WTC11 (cell line): ENCODE data around the gene RPL18A. TPM values are rescaled to one million over a fixed set of nuclear protein-coding genes. Genes with fewer than 3 reads are reported as not detected.

Experiments
- ATF1 ChIP-seq: sonication (generic); formaldehyde crosslinking; IDR thresholded peaks from 2 replicates; pipeline ENCODE4 v1.8.1; 2023; ENCODE audit warnings: mild to moderate bottlenecking, moderate library complexity, missing genetic modification reagents
- ATF2 ChIP-seq: sonication (generic); formaldehyde crosslinking; IDR thresholded peaks from 2 replicates; pipeline ENCODE4 v1.8.1; 2022; ENCODE audit warnings: low read depth, missing genetic modification reagents, borderline replicate concordance
- ATF3 ChIP-seq: sonication (generic); formaldehyde crosslinking; conservative IDR thresholded peaks from 2 replicates; pipeline ENCODE4 v1.8.1; 2022; ENCODE audit warnings: mild to moderate bottlenecking, missing genetic modification reagents
- CREM ChIP-seq: sonication (generic); formaldehyde crosslinking; IDR thresholded peaks from 2 replicates; pipeline ENCODE4 v1.8.1; 2022; ENCODE audit warnings: mild to moderate bottlenecking, missing genetic modification reagents, moderate library complexity
- CTCF ChIP-seq: fragments of 200-600 bp; IDR thresholded peaks from 2 replicates; pipeline ENCODE4 v1.8.0; 2022; ENCODE audit warnings: antibody characterized with exemption
- E2F1 ChIP-seq: sonication (generic); formaldehyde crosslinking; IDR thresholded peaks from 2 replicates; pipeline ENCODE4 v1.8.0; 2022; ENCODE audit warnings: mild to moderate bottlenecking, missing genetic modification reagents
- GRHL2 ChIP-seq: fragments of 250-450 bp; sonication (Bioruptor Pico); IDR thresholded peaks from 2 replicates; pipeline ENCODE4 v1.8.0; 2022; ENCODE audit warnings: mild to moderate bottlenecking, moderate library complexity; ENCODE audit not compliant: insufficient replicate concordance, severe bottlenecking
- GTF2I ChIP-seq: fragments of 250-450 bp; sonication (Bioruptor Pico); conservative IDR thresholded peaks from 2 replicates; pipeline ENCODE4 v1.4.0; 2021; ENCODE audit warnings: mild to moderate bottlenecking
- HMGA2 ChIP-seq: fragments of 250-450 bp; sonication (Bioruptor Pico); IDR thresholded peaks from 2 replicates; pipeline ENCODE4 v1.4.0; 2021; ENCODE audit warnings: mild to moderate bottlenecking, moderate library complexity
- IRF2 ChIP-seq: sonication (generic); formaldehyde crosslinking; IDR thresholded peaks from 2 replicates; pipeline ENCODE4 v1.8.0; 2022; ENCODE audit warnings: low read depth, missing genetic modification reagents, borderline replicate concordance
- JUN ChIP-seq: sonication (generic); formaldehyde crosslinking; IDR thresholded peaks from 2 replicates; pipeline ENCODE4 v1.8.0; 2023; ENCODE audit warnings: mild to moderate bottlenecking, missing genetic modification reagents
- MLX ChIP-seq: sonication (generic); formaldehyde crosslinking; IDR thresholded peaks from 2 replicates; pipeline ENCODE4 v1.8.1; 2023; ENCODE audit warnings: mild to moderate bottlenecking, missing genetic modification reagents, moderate library complexity
- NFYB ChIP-seq: sonication (generic); formaldehyde crosslinking; conservative IDR thresholded peaks from 2 replicates; pipeline ENCODE4 v1.8.0; 2022; ENCODE audit warnings: low read depth, missing genetic modification reagents
- NR2C2 ChIP-seq: sonication (generic); formaldehyde crosslinking; IDR thresholded peaks from 2 replicates; pipeline ENCODE4 v1.8.0; 2022; ENCODE audit warnings: mild to moderate bottlenecking, missing genetic modification reagents
- PRRX2 ChIP-seq: fragments of 250-450 bp; sonication (Bioruptor Pico); IDR thresholded peaks from 2 replicates; pipeline ENCODE4 v1.8.0; 2021; ENCODE audit warnings: mild to moderate bottlenecking
- RELA ChIP-seq: sonication (generic); formaldehyde crosslinking; IDR thresholded peaks from 2 replicates; pipeline ENCODE4 v1.8.1; 2022; ENCODE audit warnings: missing genetic modification reagents, mild to moderate bottlenecking, borderline replicate concordance
- SMAD4 ChIP-seq: sonication (generic); formaldehyde crosslinking; IDR thresholded peaks from 2 replicates; pipeline ENCODE4 v1.8.0; 2022; ENCODE audit warnings: mild to moderate bottlenecking, missing genetic modification reagents
- TEAD1 ChIP-seq: sonication (generic); formaldehyde crosslinking; IDR thresholded peaks from 2 replicates; pipeline ENCODE4 v1.8.0; 2022; ENCODE audit warnings: mild to moderate bottlenecking, missing genetic modification reagents
- USF2 ChIP-seq: sonication (generic); formaldehyde crosslinking; IDR thresholded peaks from 2 replicates; pipeline ENCODE4 v1.8.1; 2023; ENCODE audit warnings: mild to moderate bottlenecking, missing genetic modification reagents, moderate library complexity
- ZBTB43 ChIP-seq: sonication (generic); formaldehyde crosslinking; IDR thresholded peaks from 2 replicates; pipeline ENCODE4 v1.8.1; 2023; ENCODE audit warnings: mild to moderate bottlenecking, missing genetic modification reagents
- ZNF138 ChIP-seq: sonication (generic); formaldehyde crosslinking; conservative IDR thresholded peaks from 2 replicates; pipeline ENCODE4 v1.8.1; 2022; ENCODE audit warnings: mild to moderate bottlenecking, moderate library complexity, missing genetic modification reagents
- ZNF219 ChIP-seq: sonication (generic); formaldehyde crosslinking; IDR thresholded peaks from 2 replicates; pipeline ENCODE4 v1.8.0; 2023; ENCODE audit warnings: missing genetic modification reagents, mild to moderate bottlenecking, borderline replicate concordance
- ZNF396 ChIP-seq: fragments of 250-450 bp; sonication (Bioruptor Pico); IDR thresholded peaks from 2 replicates; pipeline ENCODE4 v1.8.0; 2021; ENCODE audit warnings: mild to moderate bottlenecking, moderate library complexity, borderline replicate concordance
- ZNF423 ChIP-seq: fragments of 250-450 bp; sonication (Bioruptor Pico); IDR thresholded peaks from 2 replicates; pipeline ENCODE4 v2.1.2; 2022; ENCODE audit warnings: mild to moderate bottlenecking, moderate library complexity
- ZNF532 ChIP-seq: fragments of 250-450 bp; sonication (Bioruptor Pico); IDR thresholded peaks from 2 replicates; pipeline ENCODE4 v1.9.0; 2021; ENCODE audit warnings: mild to moderate bottlenecking, borderline replicate concordance
- ZSCAN18 ChIP-seq: fragments of 250-450 bp; sonication (Bioruptor Pico); IDR thresholded peaks from 2 replicates; pipeline ENCODE4 v2.1.2; 2022; ENCODE audit warnings: mild to moderate bottlenecking, moderate library complexity
- total RNA-seq: library from RNA; stranded (reverse); gene quantifications from 3 replicates; pipeline ENCODE4 v1.2.3, GENCODE V29; 2021

Gene RPL18A
- total RNA-seq, 1 experiment from 2014 or later = 2,950 TPM

GRCh38 chr19:17829855-17830566, 29.7 kb upstream of the RPL18A start (continued):
- TF ChIP-seq ZSCAN18 (CRISPR knock-in tag) (no peak), ZNF138 (CRISPR knock-in tag) (no peak), NR2C2 (CRISPR knock-in tag) (no peak), ZNF532 (CRISPR knock-in tag) (no peak), ZBTB43 (no peak), ATF1 (no peak), E2F1 (CRISPR knock-in tag) (no peak), MLX (CRISPR knock-in tag) (no peak), JUN (CRISPR knock-in tag) (no peak), IRF2 (CRISPR knock-in tag) (no peak), ATF2 (CRISPR knock-in tag) (no peak), CTCF (no peak), ZNF423 (CRISPR knock-in tag) (no peak), TEAD1 (CRISPR knock-in tag) (no peak), CREM (CRISPR knock-in tag) (no peak), HMGA2 (CRISPR knock-in tag) (no peak), GRHL2 (CRISPR knock-in tag) (no peak), USF2 (CRISPR knock-in tag) (peak; percentile 74), GTF2I (CRISPR knock-in tag) (peak; percentile 98), PRRX2 (CRISPR knock-in tag) (no peak), ZNF396 (CRISPR knock-in tag) (no peak), NFYB (CRISPR knock-in tag) (no peak), ATF3 (CRISPR knock-in tag) (no peak), ZNF219 (CRISPR knock-in tag) (no peak), SMAD4 (CRISPR knock-in tag) (no peak), RELA (no peak)
